Activated CD8-positive, alpha-beta memory T cell treated with anti-CD3 and anti-CD28 coated beads for 4 hours (primary cell): ENCODE measurements around the gene ZMYM5.
"Not testable (repeated sequence)": the region's sequence is repeated elsewhere in the genome, so short reads cannot be mapped to it uniquely, and the experiment has no call there.

ENCODE experiments used
- DNase-seq, 2 donors: peaks; one replicate each; pipeline ENCODE4 v3.0.0-alpha.2; 2020; ENCODE audit warnings: low read depth in 2 of 2

The ZMYM5 gene

GRCh38 chr13:19818223-19818842, 45.1 kb downstream of the ZMYM5 start:
- peak in 1 of 2 donors; percentile 6 for DNase-seq

- DNase-seq, result no peak
Measured at GRCh38 chr13:19817510-19818158, 45.8 kb downstream of the ZMYM5 start.

- no peak for DNase-seq
Measured at GRCh38 chr13:19817106-19817505, 46.3 kb downstream of the ZMYM5 start.

DNA sequence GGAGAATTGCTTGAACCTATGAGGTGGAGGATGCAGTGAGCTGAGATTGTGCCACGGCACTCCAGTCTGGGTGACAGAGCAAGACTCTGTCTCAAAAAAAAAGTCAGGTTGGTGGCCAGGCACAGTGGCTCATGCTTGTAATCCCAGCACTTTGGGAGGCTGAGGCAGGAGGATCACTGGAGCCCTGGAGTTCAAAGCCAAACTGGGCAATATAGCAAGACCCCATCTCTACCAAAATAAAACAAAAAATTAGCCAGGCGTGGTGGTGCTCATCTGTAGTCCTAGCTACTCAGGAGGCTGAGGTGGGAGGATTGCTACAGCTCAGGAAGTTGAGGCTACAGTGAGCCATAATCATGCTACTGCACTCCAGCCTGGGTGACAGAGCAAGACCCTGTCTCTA, 47.6 kb downstream of the ZMYM5 start:
- DNase-seq, result not testable (repeated sequence)

- no peak for DNase-seq
Measured at GRCh38 chr13:19810996-19811881, 52.2 kb downstream of the ZMYM5 start.

DNA sequence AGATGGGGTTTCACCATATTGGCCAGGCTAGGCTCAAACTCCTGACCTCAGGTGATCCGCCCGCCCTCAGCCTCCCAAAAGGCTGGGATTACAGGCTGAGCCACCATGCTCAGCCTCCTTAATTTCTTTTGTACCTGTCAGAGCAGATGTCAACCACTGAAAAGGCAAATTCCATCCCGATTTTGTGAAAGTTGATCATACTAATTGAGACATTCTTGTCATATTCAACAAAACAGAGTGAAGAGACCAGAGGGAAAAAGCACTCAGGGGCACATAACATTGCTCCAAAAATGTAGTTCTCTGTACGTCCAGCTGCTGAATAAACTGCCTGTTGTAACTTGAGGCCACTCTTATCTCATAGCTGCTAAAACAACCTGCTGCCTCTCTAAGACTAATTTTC, 53.3 kb downstream of the ZMYM5 start:
- DNase-seq, result no peak

DNA sequence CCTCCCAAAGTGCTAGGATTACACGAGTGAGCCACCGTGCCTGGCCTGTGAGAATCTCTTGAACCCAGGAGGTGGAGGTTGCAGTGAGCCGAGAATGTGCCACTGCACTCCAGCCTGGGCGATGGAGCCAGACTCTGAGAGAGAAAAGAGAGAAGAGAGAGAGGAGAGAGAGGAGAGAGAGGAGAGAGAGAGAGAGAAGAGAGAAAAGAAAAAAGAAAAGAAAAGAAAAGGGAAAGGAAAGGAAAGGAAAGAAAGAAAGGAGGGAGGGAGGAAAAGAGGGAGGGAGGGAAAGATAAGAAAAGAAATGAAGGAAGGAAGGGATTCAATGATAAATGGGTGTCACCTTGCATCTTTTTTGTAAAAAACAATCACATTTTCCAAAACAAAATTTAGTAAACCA, 57.7 kb downstream of the ZMYM5 start:
- DNase-seq, result no peak

GRCh38 chr13:19795956-19796355, 67.5 kb downstream of the ZMYM5 start:
- DNase-seq, result no peak

- DNase-seq, result no peak
Measured at GRCh38 chr13:19794631-19795030, 68.8 kb downstream of the ZMYM5 start.

GRCh38 chr13:19791953-19792537, 71.4 kb downstream of the ZMYM5 start:
- no peak for DNase-seq

GRCh38 chr13:19782727-19783682, 80.4 kb downstream of the ZMYM5 start, which contains the start of gene PSPC1:
PSPC1 (minus strand) TSS chr13:19782945; CDS start chr13:19782757, 188 bp downstream.
- peak; percentile 90 to 91 for DNase-seq

- DNase-seq, result peak; percentile 17 to 19
Measured at GRCh38 chr13:19782049-19782726, 81.3 kb downstream of the ZMYM5 start.

- no peak for DNase-seq
Measured at GRCh38 chr13:19781526-19781925, 81.9 kb downstream of the ZMYM5 start.

- not testable (repeated sequence) for DNase-seq
Measured at GRCh38 chr13:19780753-19781418, 82.6 kb downstream of the ZMYM5 start.
